NCI-H146 treated with DMSO at 0.1 percent for 48 hours (cell line): ENCODE measurements around the gene CNOT11.
"Not testable (repeated sequence)": the region's sequence is repeated elsewhere in the genome, so short reads cannot be mapped to it uniquely, and the experiment has no call there.

Source experiments
- DNase-seq: peaks from one replicate; lab custom pipeline; 2025; ENCODE audit not compliant: unreplicated experiment; lab: John Stamatoyannopoulos, UW

The CNOT11 gene

DNA sequence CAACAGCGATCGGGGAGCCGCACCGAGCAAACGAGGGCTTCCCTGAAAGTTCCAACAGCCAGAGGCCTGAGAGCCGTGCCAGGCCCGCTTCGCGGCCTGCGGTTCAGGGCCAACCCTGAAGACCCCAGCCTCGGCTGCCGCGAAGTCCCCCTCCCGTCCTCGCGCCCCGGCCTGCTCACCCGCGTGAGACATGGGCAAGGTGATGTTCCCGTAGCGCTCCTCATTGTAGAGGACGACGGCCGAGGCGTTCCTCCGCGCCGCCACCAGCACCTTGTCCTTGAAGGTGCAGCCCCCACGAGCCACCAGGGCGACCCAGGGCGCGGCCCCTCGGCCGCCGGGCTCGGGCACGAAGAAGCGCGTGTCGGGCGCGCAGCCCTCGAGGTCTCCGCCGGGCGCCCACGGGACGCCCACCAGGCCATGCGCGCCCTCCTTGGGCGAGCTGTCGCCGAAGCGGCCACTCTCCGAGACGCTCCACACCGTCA lies 55.3 kb downstream of the CNOT11 start:
- DNase-seq = no peak

DNA sequence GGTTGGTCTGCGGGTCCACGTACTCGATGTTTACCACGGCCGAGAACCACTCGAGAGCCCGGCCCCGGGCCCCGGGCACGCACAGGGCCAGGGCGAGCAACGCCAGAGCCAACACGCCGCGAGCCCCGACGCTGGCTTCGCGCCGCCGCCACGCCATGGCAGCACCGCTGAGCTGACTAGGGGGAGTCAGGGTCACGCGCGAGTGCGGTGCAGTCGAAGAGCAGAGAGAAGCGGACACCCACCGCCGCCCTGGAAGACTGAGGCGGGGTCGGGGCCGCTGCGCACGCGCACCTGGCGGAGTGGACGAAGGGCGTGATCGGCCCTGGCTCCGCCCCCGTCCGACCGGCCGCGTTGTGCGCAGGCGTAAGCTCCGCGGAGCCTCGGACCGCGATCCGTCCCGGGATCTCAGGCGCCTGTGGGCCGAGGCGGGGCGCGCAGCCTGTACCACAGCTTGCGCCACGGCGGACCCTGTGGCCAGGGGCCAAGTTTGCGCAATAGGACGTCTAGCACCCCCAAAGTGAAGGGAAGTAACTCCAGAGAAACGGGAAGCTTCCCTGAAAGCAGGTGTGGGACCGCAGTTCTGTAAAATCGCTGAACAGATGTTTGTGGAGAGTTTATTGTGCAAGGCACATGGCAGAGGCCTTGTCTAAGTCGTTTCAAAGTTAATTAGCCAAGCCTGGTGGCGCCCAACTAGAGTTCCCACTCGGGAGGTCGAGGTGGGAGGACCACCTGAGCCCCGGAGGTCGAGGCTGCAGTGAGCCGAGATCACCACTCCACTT lies 55.9 kb downstream of the CNOT11 start, which contains the start of gene RNF149:
TSS of gene RNF149 (minus strand) at position 270 of the 779 bp plus-strand sequence. CDS start at position 157, 113 bp downstream.
- DNase-seq = peak; percentile 50

DNA sequence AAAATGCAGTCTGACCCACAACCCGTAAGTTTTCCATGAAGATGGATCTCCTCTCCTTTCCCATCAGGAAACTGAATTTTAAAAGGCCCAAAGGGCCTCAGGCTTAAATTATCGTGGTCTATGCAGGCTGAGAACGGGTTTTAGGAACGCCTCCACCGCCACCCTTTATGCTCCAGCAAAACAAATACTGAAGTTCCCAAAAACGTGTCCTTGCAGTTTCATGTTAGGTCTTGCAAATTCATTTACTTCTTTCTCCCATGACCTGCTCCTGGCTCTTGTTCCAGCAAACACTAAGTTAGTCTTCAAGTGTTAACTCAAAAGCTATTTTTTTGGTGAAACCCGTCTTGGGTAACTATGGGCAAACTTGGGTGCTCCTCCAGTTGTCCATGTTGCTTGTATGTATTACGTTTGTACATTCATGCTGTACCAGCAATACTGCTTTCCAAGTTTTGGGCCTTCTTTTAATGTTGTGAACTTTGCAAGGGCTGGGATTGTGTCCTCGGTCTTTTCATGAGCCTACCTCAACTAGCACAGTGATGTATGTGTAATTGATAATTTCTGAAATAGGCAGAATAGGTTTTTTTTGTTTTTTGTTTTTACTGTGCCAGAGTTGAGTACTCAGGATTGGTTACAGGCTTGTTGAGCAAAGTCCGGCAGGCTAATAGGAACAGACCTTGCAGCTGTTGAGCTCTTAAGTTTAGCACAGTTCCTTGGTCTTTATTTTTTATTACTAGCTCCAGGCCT lies 57.6 kb downstream of the CNOT11 start:
- no peak for DNase-seq

DNA sequence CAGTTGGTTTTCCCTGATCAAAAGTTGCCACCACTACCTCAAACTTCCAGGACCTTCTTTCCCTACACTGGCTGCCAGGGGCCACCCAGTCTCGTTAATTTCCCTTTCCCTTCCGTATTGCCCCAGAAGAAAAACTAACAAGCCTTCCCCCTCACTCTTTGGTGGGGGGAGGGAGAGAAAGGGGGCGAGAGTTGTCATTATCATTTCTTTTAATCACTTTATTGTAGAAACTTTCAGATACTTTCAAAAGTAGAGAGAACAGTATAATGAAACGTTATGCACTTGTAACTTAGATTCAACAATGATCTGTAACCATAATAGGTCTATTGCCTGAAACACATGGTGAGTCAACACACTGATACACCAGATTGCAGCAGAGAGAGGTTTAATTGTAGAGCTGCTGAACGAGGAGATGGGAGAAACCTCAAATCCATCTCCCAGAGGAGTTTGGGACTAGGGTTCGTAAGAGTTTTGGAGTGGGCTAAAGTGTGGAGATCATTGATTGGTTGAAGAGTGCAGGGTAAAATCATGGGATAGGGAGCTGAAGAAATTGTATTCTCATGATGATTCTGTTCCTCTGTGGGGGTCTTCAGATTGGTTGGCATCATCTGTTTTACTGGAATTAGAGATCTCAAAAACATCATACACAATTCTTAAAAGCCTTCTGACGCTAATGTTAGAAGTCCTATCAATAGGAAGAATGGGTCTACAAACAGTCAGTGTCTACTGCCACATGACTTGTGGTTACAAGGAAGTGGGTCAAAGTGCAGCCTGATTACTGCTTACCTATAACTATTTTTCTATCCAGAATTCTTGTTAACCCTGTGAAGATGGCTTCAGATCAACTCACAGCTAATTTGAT lies 58.4 kb downstream of the CNOT11 start:
- no peak for DNase-seq

DNA sequence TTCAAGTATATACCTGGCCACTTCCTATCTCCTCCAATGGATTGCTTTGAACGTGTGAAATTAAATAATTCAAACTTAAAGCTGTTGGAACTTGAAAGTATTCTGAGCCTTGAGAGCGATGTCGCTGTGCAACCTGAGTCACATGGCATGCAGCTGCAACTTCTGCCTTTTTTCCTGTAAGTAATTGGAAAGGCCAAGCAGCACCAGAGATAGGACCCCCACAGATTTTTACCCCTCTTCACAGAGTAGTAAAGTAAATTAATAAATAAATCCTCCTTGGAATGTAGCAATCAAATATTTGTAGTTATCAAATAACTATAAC lies 59.0 kb downstream of the CNOT11 start:
- no peak for DNase-seq

DNA sequence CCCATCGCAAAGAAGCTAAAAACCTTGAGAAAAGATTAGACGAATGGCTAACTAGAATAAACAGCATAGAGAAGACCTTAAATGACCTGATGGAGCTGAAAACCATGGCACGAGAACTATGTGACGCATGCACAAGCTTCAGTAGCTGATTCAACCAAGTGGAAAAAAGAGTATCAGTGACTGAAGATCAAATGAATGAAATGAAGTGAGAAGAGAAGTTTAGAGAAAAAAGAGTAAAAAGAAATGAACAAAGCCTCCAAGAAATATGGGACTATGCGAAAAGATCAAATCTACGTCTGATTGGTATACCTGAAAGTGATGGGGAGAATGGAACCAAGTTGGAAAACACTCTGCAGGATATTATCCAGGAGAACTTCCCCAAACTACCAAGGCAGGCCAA lies 63.9 kb downstream of the CNOT11 start:
- DNase-seq = not testable (repeated sequence)
